GM12892 (cell line): ENCODE measurements around the gene RBPJL.

ENCODE experiments used
- POLR2A ChIP-seq: IDR thresholded peaks from 2 replicates; pipeline ENCODE4 v1.6.1; 2011; ENCODE audit warnings: low read depth, low read length, control low read depth
- POLR2AphosphoS5 ChIP-seq: IDR thresholded peaks from 2 replicates; pipeline ENCODE4 v1.6.1; 2011; ENCODE audit warnings: low read depth, low read length, control low read depth
- TAF1 ChIP-seq: IDR thresholded peaks from 2 replicates; pipeline ENCODE4 v1.6.1; 2011; ENCODE audit warnings: low read depth, mild to moderate bottlenecking, control low read depth, low read length, borderline replicate concordance

DNA sequence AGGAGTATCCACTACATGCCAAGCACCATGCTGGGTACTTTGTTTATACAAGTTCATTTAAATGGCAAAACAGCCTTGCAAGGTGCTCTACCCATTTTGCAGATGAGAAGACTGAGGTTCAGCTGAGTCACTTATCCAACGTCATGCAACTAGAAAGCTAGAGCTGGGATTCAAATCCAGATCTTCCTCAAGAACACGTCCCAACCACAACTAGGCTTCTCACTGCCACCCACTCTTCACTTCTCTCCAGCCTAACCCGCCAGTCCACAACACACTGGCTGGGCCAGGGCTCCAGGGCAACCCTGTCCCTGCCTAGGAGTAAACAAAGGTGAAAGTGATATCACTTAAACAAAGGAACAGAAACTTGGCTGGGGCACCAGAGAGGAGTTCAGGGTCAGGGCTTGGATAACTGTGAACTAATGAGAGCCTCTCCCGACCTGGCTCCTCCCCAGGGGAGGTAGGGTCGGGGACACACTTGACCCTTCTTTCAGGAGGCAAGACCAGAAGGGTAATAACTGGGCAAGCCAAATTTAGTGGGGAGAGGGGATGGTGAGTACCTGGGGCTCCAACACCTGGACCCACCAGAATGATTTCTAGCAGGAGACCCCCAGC lies 33.7 kb downstream of the RBPJL start:
- TF ChIP-seq POLR2A (no peak), POLR2AphosphoS5 (no peak), TAF1 (no peak)
